Rectal smooth muscle tissue (tissue), 1 donor: Measurements from ENCODE around the gene CXorf58.

ENCODE experiments used
- H3K27ac ChIP-seq: one replicate; pipeline ENCODE4 v1.7.0; 2013; ENCODE audit warnings: low read depth, low read length, inconsistent platforms
- H3K27me3 ChIP-seq: one replicate; pipeline ENCODE4 v1.7.0; 2013; ENCODE audit warnings: low read length; ENCODE audit not compliant: control insufficient read depth, insufficient read depth
- H3K36me3 ChIP-seq: one replicate; pipeline ENCODE4 v1.7.0; 2013; ENCODE audit warnings: low read length; ENCODE audit not compliant: control insufficient read depth, insufficient read depth
- H3K4me1 ChIP-seq: one replicate; pipeline ENCODE4 v1.7.0; 2013; ENCODE audit warnings: low read length; ENCODE audit not compliant: control insufficient read depth, insufficient read depth
- H3K4me3 ChIP-seq: one replicate; pipeline ENCODE4 v1.7.0; 2013; ENCODE audit warnings: low read length
- H3K9ac ChIP-seq: one replicate; pipeline ENCODE4 v1.7.0; 2013; ENCODE audit warnings: low read length

Gene CXorf58

GRCh38 chrX:23907111-23907497 lies 702 bp upstream of the CXorf58 start:
- H3K9ac ChIP-seq, result peak overlapping the region; percentile 27
- no peaks in the 10 kb centered on the region for H3K36me3 ChIP-seq
- peak overlapping the region; percentile 80 for H3K27ac ChIP-seq
- peak overlapping the region; percentile 77 for H3K4me3 ChIP-seq
- no peaks in the 10 kb centered on the region for H3K27me3 ChIP-seq
- H3K4me1 ChIP-seq, result no peaks in the 10 kb centered on the region

- no peaks in the 10 kb centered on the region for H3K36me3 ChIP-seq
- peak overlapping the region; percentile 33 for H3K4me3 ChIP-seq
- H3K4me1 ChIP-seq, result no peaks in the 10 kb centered on the region
- H3K9ac ChIP-seq, result no peak overlapping the region
- H3K27me3 ChIP-seq, result no peaks in the 10 kb centered on the region
- H3K27ac ChIP-seq, result peak overlapping the region; percentile 79
Observed at GRCh38 chrX:23908219-23909004, 606 bp downstream of the CXorf58 start.

GRCh38 chrX:23911126-23911835 lies 3.5 kb downstream of the CXorf58 start:
- no peaks in the 10 kb centered on the region for H3K36me3 ChIP-seq
- H3K27ac ChIP-seq, result no peak overlapping the region
- no peak overlapping the region for H3K4me3 ChIP-seq
- H3K27me3 ChIP-seq, result no peaks in the 10 kb centered on the region
- no peaks in the 10 kb centered on the region for H3K4me1 ChIP-seq
- no peak overlapping the region for H3K9ac ChIP-seq

GRCh38 chrX:23919148-23919547 lies 11.3 kb downstream of the CXorf58 start:
- no peak overlapping the region for H3K4me3 ChIP-seq
- no peaks in the 10 kb centered on the region for H3K27me3 ChIP-seq
- no peaks in the 10 kb centered on the region for H3K36me3 ChIP-seq
- H3K4me1 ChIP-seq, result no peaks in the 10 kb centered on the region
- no peak overlapping the region for H3K27ac ChIP-seq
- no peak overlapping the region for H3K9ac ChIP-seq

- Histone ChIP-seq H3K4me1 (no peaks in the 10 kb centered on the region), H3K4me3 (no peak overlapping the region), H3K27me3 (no peaks in the 10 kb centered on the region), H3K27ac (no peak overlapping the region), H3K9ac (no peak overlapping the region), H3K36me3 (no peaks in the 10 kb centered on the region)
Observed at GRCh38 chrX:23919706-23920320, 12.0 kb downstream of the CXorf58 start.

GRCh38 chrX:23926015-23926414 lies 18.2 kb downstream of the CXorf58 start:
- H3K4me3 ChIP-seq, result no peak overlapping the region
- H3K27me3 ChIP-seq, result no peaks in the 10 kb centered on the region
- no peak overlapping the region for H3K9ac ChIP-seq
- H3K4me1 ChIP-seq, result no peaks in the 10 kb centered on the region
- H3K27ac ChIP-seq, result no peak overlapping the region
- H3K36me3 ChIP-seq, result no peaks in the 10 kb centered on the region

GRCh38 chrX:23930894-23931604 lies 23.2 kb downstream of the CXorf58 start:
- H3K4me1 ChIP-seq, result no peaks in the 10 kb centered on the region
- no peak overlapping the region for H3K4me3 ChIP-seq
- no peaks in the 10 kb centered on the region for H3K36me3 ChIP-seq
- no peak overlapping the region for H3K27ac ChIP-seq
- peaks cover 2% of the 10 kb centered on the region for H3K27me3 ChIP-seq
- H3K9ac ChIP-seq, result no peak overlapping the region

- H3K9ac ChIP-seq, result no peak overlapping the region
- H3K27ac ChIP-seq, result no peak overlapping the region
Observed at GRCh38 chrX:23932046-23932445, 24.2 kb downstream of the CXorf58 start.

GRCh38 chrX:23935106-23935505 lies 27.3 kb downstream of the CXorf58 start:
- H3K4me1 ChIP-seq, result no peaks in the 10 kb centered on the region
- H3K4me3 ChIP-seq, result no peak overlapping the region
- H3K27ac ChIP-seq, result no peak overlapping the region
- no peaks in the 10 kb centered on the region for H3K36me3 ChIP-seq
- no peak overlapping the region for H3K9ac ChIP-seq
- peaks cover 2% of the 10 kb centered on the region for H3K27me3 ChIP-seq

More at GRCh38 chrX:23932046-23932445, 24.2 kb downstream of the CXorf58 start:
- H3K4me3 ChIP-seq, result no peak overlapping the region
- H3K4me1 ChIP-seq, result no peaks in the 10 kb centered on the region
- H3K36me3 ChIP-seq, result no peaks in the 10 kb centered on the region
- H3K27me3 ChIP-seq, result peaks cover 2% of the 10 kb centered on the region

- H3K36me3 ChIP-seq, result no peaks in the 10 kb centered on the region
- no peak overlapping the region for H3K27ac ChIP-seq
- H3K27me3 ChIP-seq, result peaks cover 2% of the 10 kb centered on the region
- no peaks in the 10 kb centered on the region for H3K4me1 ChIP-seq
- no peak overlapping the region for H3K9ac ChIP-seq
- no peak overlapping the region for H3K4me3 ChIP-seq
Observed at GRCh38 chrX:23936180-23936579, 28.4 kb downstream of the CXorf58 start.

GRCh38 chrX:23937100-23937499 lies 29.3 kb downstream of the CXorf58 start:
- Histone ChIP-seq H3K27ac (no peak overlapping the region), H3K4me1 (no peaks in the 10 kb centered on the region), H3K27me3 (peaks cover 2% of the 10 kb centered on the region), H3K9ac (no peak overlapping the region), H3K4me3 (no peak overlapping the region), H3K36me3 (no peaks in the 10 kb centered on the region)

- no peaks in the 10 kb centered on the region for H3K4me1 ChIP-seq
- no peaks in the 10 kb centered on the region for H3K36me3 ChIP-seq
- no peak overlapping the region for H3K27ac ChIP-seq
- no peak overlapping the region for H3K4me3 ChIP-seq
- H3K9ac ChIP-seq, result no peak overlapping the region
- no peaks in the 10 kb centered on the region for H3K27me3 ChIP-seq
Observed at GRCh38 chrX:23938690-23939089, 30.9 kb downstream of the CXorf58 start.
